ENCODE data around the gene AP1S2.

Gene AP1S2

GRCh38 chrX:15804563-15804962 is 50.0 kb downstream of the AP1S2 start:
- DNase-seq = no peak

GRCh38 chrX:15797707-15798106 is 56.9 kb downstream of the AP1S2 start:
- no peak for DNase-seq

GRCh38 chrX:15790769-15791290 is 63.8 kb downstream of the AP1S2 start:
- DNase-seq = peak; percentile 45

- DNase-seq = peak; percentile 88
Measured at GRCh38 chrX:15789979-15790768, 64.4 kb downstream of the AP1S2 start, which contains the start of gene ZRSR2. ZRSR2 (plus strand) TSS chrX:15790484; CDS start chrX:15790496, 12 bp downstream.

DNA sequence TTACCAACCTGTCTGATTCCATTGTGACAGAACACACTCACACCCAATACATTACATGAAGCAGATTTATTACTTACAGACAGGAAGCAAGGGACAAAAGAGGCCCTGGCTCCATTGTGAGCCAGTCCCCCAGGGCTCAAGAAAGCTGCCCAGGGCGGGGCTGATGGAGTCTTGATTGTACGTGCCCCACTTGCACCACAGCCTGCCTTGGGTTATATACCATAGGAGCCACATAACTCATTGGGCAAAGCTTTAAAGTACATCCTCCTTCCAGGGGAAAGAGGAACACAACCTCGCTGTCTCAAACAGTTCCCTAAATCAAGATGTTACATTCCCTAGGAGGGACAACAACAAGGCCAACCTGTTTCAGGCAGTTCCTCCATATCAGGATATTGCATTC is 67.7 kb downstream of the AP1S2 start:
- no peak for DNase-seq

GRCh38 chrX:15785176-15785750 is 69.3 kb downstream of the AP1S2 start:
- no peak for DNase-seq

DNA sequence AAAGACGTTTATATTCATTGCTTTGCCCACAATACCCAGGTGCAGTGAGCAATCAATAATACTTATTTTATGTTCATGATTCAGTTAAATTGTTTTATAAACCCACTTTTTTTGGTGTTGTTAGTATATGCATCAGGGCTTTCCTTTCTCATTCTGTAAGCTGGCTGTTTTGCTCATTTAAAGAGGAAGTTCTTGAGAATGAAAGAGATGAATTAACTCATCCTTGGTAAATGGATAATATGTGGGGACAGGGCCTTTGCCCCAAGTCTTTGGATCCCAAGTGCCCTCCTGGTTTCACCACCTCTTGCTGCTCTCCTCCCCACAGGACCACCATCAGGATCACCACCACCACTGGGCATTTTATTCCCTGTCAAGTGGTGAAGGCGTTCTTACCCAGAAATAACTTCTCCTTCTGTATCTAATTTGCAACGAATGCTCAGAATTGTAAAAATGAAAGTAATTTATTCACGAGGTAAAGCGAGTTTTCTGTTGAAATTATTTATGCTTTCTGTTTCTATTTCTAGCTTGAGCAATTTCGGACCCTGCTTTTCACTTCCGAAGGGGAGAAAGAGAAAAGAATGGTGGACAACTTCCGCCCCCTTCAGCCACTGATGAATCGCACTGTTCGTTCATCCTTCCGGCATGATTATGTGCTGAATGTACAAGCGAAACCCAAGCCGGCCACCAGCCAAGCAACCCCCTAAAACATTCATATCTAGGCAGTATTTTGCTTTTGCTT is 72.5 kb downstream of the AP1S2 start:
- no peak for DNase-seq
